HG02759 (cell line): ENCODE data around the gene ENO1.
"Not testable (repeated sequence)": the region's sequence is repeated elsewhere in the genome, so short reads cannot be mapped to it uniquely, and the experiment has no call there.

Experiments used
- ATAC-seq: cut with Tn5 transposase; IDR thresholded peaks from one replicate; pipeline ENCODE4 v1.9.1; 2021; ENCODE audit warnings: mild to moderate bottlenecking, moderate library complexity; ENCODE audit not compliant: unreplicated experiment

The ENO1 gene

GRCh38 chr1:8878448-8878697, at the start of gene ENO1:
ENO1 (minus strand) TSS chr1:8878686; CDS start chr1:8874908, 3,778 bp downstream.
- ATAC-seq, result peak; percentile 5

GRCh38 chr1:8926707-8927694, 48.5 kb upstream of the ENO1 start:
- no peak for ATAC-seq

GRCh38 chr1:8925960-8926359, 47.5 kb upstream of the ENO1 start:
- ATAC-seq, result no peak

GRCh38 chr1:8925406-8925805, 46.9 kb upstream of the ENO1 start:
- ATAC-seq, result no peak

GRCh38 chr1:8922962-8923361, 44.5 kb upstream of the ENO1 start:
- ATAC-seq, result no peak

- not testable (repeated sequence) for ATAC-seq
Observed at GRCh38 chr1:8917536-8917935, 39.0 kb upstream of the ENO1 start.

- no peak for ATAC-seq
Observed at GRCh38 chr1:8915446-8915845, 37.0 kb upstream of the ENO1 start.

GRCh38 chr1:8914466-8914865, 36.0 kb upstream of the ENO1 start:
- ATAC-seq, result no peak

- ATAC-seq, result no peak
Observed at GRCh38 chr1:8913457-8913856, 35.0 kb upstream of the ENO1 start.

- ATAC-seq, result no peak
Observed at GRCh38 chr1:8911416-8912309, 33.2 kb upstream of the ENO1 start.

GRCh38 chr1:8910914-8911313, 32.4 kb upstream of the ENO1 start:
- no peak for ATAC-seq

GRCh38 chr1:8910331-8910730, 31.8 kb upstream of the ENO1 start:
- no peak for ATAC-seq

GRCh38 chr1:8908388-8909151, 30.1 kb upstream of the ENO1 start:
- no peak for ATAC-seq

GRCh38 chr1:8905582-8906191, 27.2 kb upstream of the ENO1 start:
- no peak for ATAC-seq

GRCh38 chr1:8903908-8904650, 25.6 kb upstream of the ENO1 start:
- ATAC-seq, result no peak

- no peak for ATAC-seq
Observed at GRCh38 chr1:8903410-8903809, 24.9 kb upstream of the ENO1 start.

GRCh38 chr1:8902765-8903164, 24.3 kb upstream of the ENO1 start:
- ATAC-seq, result no peak

GRCh38 chr1:8900684-8901083, 22.2 kb upstream of the ENO1 start:
- not testable (repeated sequence) for ATAC-seq

- no peak for ATAC-seq
Observed at GRCh38 chr1:8899046-8899445, 20.6 kb upstream of the ENO1 start.

- not testable (repeated sequence) for ATAC-seq
Observed at GRCh38 chr1:8898418-8898817, 19.9 kb upstream of the ENO1 start.
